Keratinocyte (primary cell): Measurements from ENCODE around the gene AGAP1. TPM values are rescaled to one million over a fixed set of nuclear protein-coding genes. Genes with fewer than 3 reads are reported as not detected.
A peak's percentile ranks its signal among the peaks of the same experiment; 100 is the strongest.

Experiments
- DNase-seq: peaks from one replicate; pipeline ENCODE4 v3.0.0-alpha.2; 2011; ENCODE audit warnings: low read depth, missing footprints, low spot score
- FAIRE-seq: peaks from 2 replicates; lab custom pipeline; 2011; peaks lifted over from hg19 to GRCh38; lab: Jason Lieb, UNC
- H2AFZ ChIP-seq: 2 replicates; pipeline ENCODE4 v1.6.0; 2012; ENCODE audit warnings: low read length, control low read depth, inconsistent platforms; ENCODE audit not compliant: control insufficient read depth
- H3K27ac ChIP-seq: 2 replicates; pipeline ENCODE4 v1.5.1; 2011; ENCODE audit warnings: low read length; ENCODE audit not compliant: control insufficient read depth, insufficient read depth
- H3K27me3 ChIP-seq: 3 replicates; pipeline ENCODE4 v1.6.0; 2011; ENCODE audit warnings: low read length; ENCODE audit not compliant: control insufficient read depth, insufficient read depth; ENCODE audit errors: extremely low read depth
- H3K36me3 ChIP-seq, 2 experiments: 2 replicates in 1 of 2; 3 replicates in 1 of 2; pipeline ENCODE4 v1.5.1; 2011; ENCODE audit warnings: low read length in 2 of 2, mild to moderate bottlenecking in 1 of 2; ENCODE audit not compliant: control insufficient read depth in 2 of 2, insufficient read depth in 2 of 2; ENCODE audit errors: extremely low read depth in 1 of 2
- H3K4me1 ChIP-seq: 3 replicates; pipeline ENCODE4 v1.5.1; 2011; ENCODE audit warnings: low read length; ENCODE audit not compliant: control insufficient read depth, insufficient read depth; ENCODE audit errors: extremely low read depth
- H3K4me2 ChIP-seq: 3 replicates; pipeline ENCODE4 v1.6.0; 2011; ENCODE audit warnings: low read depth, low read length; ENCODE audit not compliant: control insufficient read depth, insufficient read depth; ENCODE audit errors: extremely low read depth
- H3K4me3 ChIP-seq, 3 experiments: fragments of 200-600 bp in 1 of 3; sonication (generic) in 1 of 3; 2 replicates in 2 of 3; 3 replicates in 1 of 3; pipeline ENCODE4 v1.5.1; 2011 to 2016; ENCODE audit warnings: low read length in 3 of 3, mild to moderate bottlenecking in 3 of 3, control low read depth in 2 of 3, inconsistent platforms in 1 of 3, low read depth in 1 of 3, mixed read lengths in 1 of 3, mixed run types in 1 of 3, moderate library complexity in 1 of 3; ENCODE audit not compliant: control insufficient read depth in 2 of 3, insufficient read depth in 2 of 3; ENCODE audit errors: extremely low read depth in 1 of 3
- H3K79me2 ChIP-seq: 2 replicates; pipeline ENCODE4 v1.6.0; 2012; ENCODE audit warnings: low read length; ENCODE audit not compliant: control insufficient read depth, insufficient read depth
- H3K9ac ChIP-seq: 3 replicates; pipeline ENCODE4 v1.6.0; 2011; ENCODE audit warnings: low read length; ENCODE audit not compliant: control insufficient read depth, insufficient read depth; ENCODE audit errors: extremely low read depth
- H3K9me1 ChIP-seq: 3 replicates; pipeline ENCODE4 v1.6.0; 2011; ENCODE audit warnings: low read length; ENCODE audit not compliant: control insufficient read depth, insufficient read depth; ENCODE audit errors: extremely low read depth
- H3K9me3 ChIP-seq: 2 replicates; pipeline ENCODE4 v1.5.1; 2012; ENCODE audit warnings: low read depth, low read length; ENCODE audit not compliant: control insufficient read depth
- H4K20me1 ChIP-seq: 3 replicates; pipeline ENCODE4 v1.6.0; 2011; ENCODE audit warnings: low read length; ENCODE audit not compliant: control insufficient read depth, insufficient read depth; ENCODE audit errors: extremely low read depth
- CTCF ChIP-seq, 3 experiments: IDR thresholded peaks in 1 of 3; conservative IDR thresholded peaks in 1 of 3; optimal IDR thresholded peaks in 1 of 3; 2 replicates in 2 of 3; 3 replicates in 1 of 3; pipeline versions ENCODE3 to v1.5.1; 2011; ENCODE audit warnings: low read length in 3 of 3, mild to moderate bottlenecking in 3 of 3, moderate library complexity in 2 of 3, control low read depth in 1 of 3, inconsistent platforms in 1 of 3; ENCODE audit not compliant: insufficient read depth in 2 of 3; ENCODE audit errors: extremely low read depth in 1 of 3
- EZH2 ChIP-seq: IDR thresholded peaks from one replicate; pipeline ENCODE4 v1.6.1; 2012; ENCODE audit warnings: inconsistent platforms, mild to moderate bottlenecking, low read length, moderate library complexity
- dilution Hi-C: fragments of 300-500 bp; cut with MboI; formaldehyde crosslinking; loops from one replicate; pipeline ENCODE4 v1.7.0; 2020; ENCODE audit warnings: low sequenced_read_pairs; ENCODE audit not compliant: extremely low pct_ligation_motif_present
- polyA plus RNA-seq, 5 experiments: library from polyadenylated mRNA; depleted of rRNA in 3 of 5; stranded (reverse) in 3 of 5; stranded (forward) in 1 of 5; unstranded in 1 of 5; fragments of >200 nt; gene quantifications; 1 replicate in 1 of 5; 2 replicates in 3 of 5; 3 replicates in 1 of 5; pipeline versions ENCODE4 v1.2.1 to v1.2.3, GENCODE V29; 2011 to 2012; ENCODE audit warnings: missing spikeins in 2 of 5, low read depth in 1 of 5, low replicate concordance in 1 of 5

Gene AGAP1
- polyA plus RNA-seq, 1 donor (not counting 4 experiments of a cell fraction or from before 2014, with no cell fraction given) = 12.6 TPM

GRCh38 chr2:236175548-236176150 lies 681.8 kb downstream of the AGAP1 start:
- Histone ChIP-seq H4K20me1 (peaks cover 4% of the 10 kb centered on the region), H3K4me2 (no peak overlapping the region), H3K36me3 (no peaks in the 10 kb centered on the region), H3K27ac (no peak overlapping the region), H2AFZ (no peak overlapping the region), H3K27me3 (peaks cover 43% of the 10 kb centered on the region), H3K79me2 (no peaks in the 10 kb centered on the region), H3K9ac (no peak overlapping the region), H3K4me1 (peaks cover 28% of the 10 kb centered on the region), H3K4me3 (no peak overlapping the region), H3K9me3 (no peaks in the 10 kb centered on the region), H3K9me1 (no peaks in the 10 kb centered on the region)
- no peak for FAIRE-seq
- no peak for DNase-seq
- TF ChIP-seq EZH2 (no peak), CTCF (optimal IDR thresholded peaks at IDR 0.05 in 1 of 3, IDR thresholded peaks at IDR 0.05 in 1 of 3, conservative IDR thresholded peaks at IDR 0.05 in 1 of 3; ENCODE audit: extremely low read depth in 1 of 3, insufficient read depth in 2 of 3, low read length in 3 of 3) (no peak)
- dilution Hi-C loops = no loop called here

DNA sequence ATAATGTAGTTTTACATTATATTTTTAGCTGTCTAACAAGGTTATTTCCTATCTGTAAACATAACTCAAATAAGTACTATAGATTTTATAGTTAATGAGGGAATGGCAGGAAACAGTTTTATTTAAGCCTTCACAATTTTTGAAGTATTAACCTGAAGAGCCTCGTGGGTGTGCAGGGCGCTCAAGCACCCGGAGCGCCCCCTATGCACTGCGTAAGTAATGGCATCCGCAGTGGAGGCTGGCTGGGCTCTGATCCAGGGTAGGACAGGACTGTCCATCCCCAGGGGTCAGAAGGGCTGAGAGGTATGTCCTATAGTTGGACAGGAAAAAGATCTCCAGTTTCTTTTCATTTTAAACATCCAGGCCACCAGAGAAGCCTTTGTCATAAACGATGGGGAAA lies 682.6 kb downstream of the AGAP1 start:
- Histone ChIP-seq H3K36me3 (no peaks in the 10 kb centered on the region), H3K4me1 (peaks cover 23% of the 10 kb centered on the region), H3K9me3 (no peaks in the 10 kb centered on the region), H3K4me2 (no peak overlapping the region), H3K9ac (no peak overlapping the region), H4K20me1 (no peaks in the 10 kb centered on the region), H3K27me3 (peaks cover 36% of the 10 kb centered on the region), H3K79me2 (no peaks in the 10 kb centered on the region), H3K4me3 (no peak overlapping the region), H3K9me1 (no peaks in the 10 kb centered on the region), H2AFZ (no peak overlapping the region), H3K27ac (no peak overlapping the region)
- DNase-seq (no peak), FAIRE-seq (no peak)
- dilution Hi-C loops = no loop called here
- TF ChIP-seq CTCF (optimal IDR thresholded peaks at IDR 0.05 in 1 of 3, IDR thresholded peaks at IDR 0.05 in 1 of 3, conservative IDR thresholded peaks at IDR 0.05 in 1 of 3; ENCODE audit: extremely low read depth in 1 of 3, insufficient read depth in 2 of 3, low read length in 3 of 3) = peak; percentile 69 to 75 (median 74)
- no peak for TF ChIP-seq EZH2
